Epithelial cell of proximal tubule (primary cell): ENCODE results near the gene KLHL41. TPM values are rescaled to one million over a fixed set of nuclear protein-coding genes. Genes with fewer than 3 reads are reported as not detected.
A peak's percentile ranks its signal among the peaks of the same experiment; 100 is the strongest.
"Not testable (repeated sequence)": the region's sequence is repeated elsewhere in the genome, so short reads cannot be mapped to it uniquely, and the experiment has no call there.

ENCODE experiments used
- DNase-seq: peaks from one replicate; pipeline ENCODE4 v3.0.0-alpha.2; 2011; ENCODE audit warnings: low read depth
- H3K4me3 ChIP-seq: 2 replicates; pipeline ENCODE4 v1.5.1; 2011; ENCODE audit warnings: low read depth, mild to moderate bottlenecking, low read length
- total RNA-seq: library from RNA; depleted of rRNA; stranded (reverse); fragments of >200 nt; gene quantifications from 2 replicates; pipeline ENCODE4 v1.2.3, GENCODE V29; 2015
- TF ChIP-seq, protein P1 (sequence below): conservative IDR thresholded peaks from 2 replicates; pipeline ENCODE4 v1.5.1; 2012; ENCODE audit warnings: low read depth, mild to moderate bottlenecking, low read length

KLHL41 gene
- total RNA-seq, 1 donor from 2014 or later = not detected

DNA sequence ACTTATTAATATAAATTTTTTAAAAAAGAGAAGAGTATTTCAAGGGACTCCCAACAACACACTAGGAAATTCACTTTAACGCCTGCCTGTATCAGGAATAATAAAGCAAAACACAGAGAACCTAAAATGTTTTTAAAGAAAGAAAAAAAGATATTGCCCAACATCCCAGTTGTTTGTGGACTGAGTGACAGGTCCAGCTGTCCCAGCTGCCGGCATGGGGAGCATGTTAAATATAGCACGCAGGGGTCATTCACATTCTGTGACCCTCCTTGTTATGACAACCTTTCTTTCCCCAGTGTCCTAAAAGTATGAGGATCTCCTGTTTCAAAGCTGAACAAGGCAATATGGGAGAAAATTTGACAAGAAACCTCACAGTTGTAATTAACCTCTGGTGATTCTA is 4.4 kb downstream of the KLHL41 start:
- no peak overlapping the region for H3K4me3 ChIP-seq
- TF ChIP-seq, protein P1, sequence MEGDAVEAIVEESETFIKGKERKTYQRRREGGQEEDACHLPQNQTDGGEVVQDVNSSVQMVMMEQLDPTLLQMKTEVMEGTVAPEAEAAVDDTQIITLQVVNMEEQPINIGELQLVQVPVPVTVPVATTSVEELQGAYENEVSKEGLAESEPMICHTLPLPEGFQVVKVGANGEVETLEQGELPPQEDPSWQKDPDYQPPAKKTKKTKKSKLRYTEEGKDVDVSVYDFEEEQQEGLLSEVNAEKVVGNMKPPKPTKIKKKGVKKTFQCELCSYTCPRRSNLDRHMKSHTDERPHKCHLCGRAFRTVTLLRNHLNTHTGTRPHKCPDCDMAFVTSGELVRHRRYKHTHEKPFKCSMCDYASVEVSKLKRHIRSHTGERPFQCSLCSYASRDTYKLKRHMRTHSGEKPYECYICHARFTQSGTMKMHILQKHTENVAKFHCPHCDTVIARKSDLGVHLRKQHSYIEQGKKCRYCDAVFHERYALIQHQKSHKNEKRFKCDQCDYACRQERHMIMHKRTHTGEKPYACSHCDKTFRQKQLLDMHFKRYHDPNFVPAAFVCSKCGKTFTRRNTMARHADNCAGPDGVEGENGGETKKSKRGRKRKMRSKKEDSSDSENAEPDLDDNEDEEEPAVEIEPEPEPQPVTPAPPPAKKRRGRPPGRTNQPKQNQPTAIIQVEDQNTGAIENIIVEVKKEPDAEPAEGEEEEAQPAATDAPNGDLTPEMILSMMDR = no peak
- DNase-seq = no peak

DNA sequence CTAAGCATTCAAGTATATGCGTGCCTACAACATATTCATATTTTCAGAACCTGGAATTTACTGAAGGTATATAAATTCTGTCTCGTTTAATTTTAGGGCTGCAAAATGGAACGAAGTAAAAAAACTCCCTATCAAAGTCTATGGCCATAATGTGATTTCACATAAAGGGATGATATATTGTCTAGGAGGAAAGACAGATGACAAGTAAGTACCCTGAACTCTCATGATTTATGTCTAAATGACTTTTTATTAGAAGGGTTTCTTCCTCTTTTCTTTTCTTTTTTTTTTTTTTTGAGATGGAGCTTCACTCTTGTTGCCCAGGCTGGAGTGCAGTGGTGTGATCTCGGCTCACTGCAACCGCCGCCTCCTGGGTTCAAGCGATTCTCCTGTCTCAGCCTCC is 5.3 kb downstream of the KLHL41 start:
- DNase-seq = not testable (repeated sequence)

DNA sequence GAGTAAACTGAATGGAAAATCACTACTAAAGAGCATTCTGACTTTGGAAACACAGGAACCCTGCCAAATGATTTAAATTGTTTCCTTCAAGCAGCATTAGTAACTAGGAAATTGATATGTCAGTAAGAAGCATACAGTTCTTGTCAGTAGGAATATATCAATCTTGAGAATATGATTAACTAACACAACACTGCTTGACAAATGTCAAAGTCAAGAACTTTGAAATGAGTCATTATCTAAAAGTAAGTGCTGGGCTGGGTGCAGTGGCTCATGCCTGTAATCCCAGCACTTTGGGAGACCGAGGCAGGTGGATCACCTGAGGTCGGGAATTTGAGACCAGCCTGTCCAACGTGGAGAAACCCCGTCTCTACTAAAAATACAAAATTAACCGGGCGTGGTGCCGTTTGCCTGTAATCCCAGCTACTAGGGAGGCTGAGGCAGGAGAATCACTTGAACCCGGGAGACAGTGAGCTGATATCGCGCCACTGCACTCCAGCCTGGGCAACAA is 7.0 kb downstream of the KLHL41 start:
- H3K4me3 ChIP-seq, DNase-seq: not testable (repeated sequence)

More for the DNA sequence above, 5.3 kb downstream of the KLHL41 start:
- not testable (repeated sequence) for H3K4me3 ChIP-seq

DNA sequence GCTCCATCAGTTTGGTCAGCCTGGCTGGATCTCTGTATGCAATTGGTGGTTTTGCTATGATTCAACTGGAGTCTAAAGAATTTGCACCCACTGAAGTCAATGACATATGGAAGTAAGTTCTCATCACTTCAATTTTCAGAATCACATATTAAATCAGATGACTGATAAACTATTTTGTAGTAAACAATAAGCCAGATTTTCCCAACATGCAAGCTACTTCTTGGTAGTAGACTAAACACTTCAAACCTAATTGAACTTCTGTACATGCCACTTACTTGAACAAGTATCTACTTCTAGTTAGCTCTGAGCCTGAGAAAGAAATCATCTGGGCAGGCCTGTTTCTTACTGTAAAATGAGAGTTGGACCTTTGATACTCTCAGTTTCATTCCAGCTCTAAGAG is 11.4 kb downstream of the KLHL41 start:
- TF ChIP-seq, protein P1 = no peak
- DNase-seq = no peak
- H3K4me3 ChIP-seq = no peak overlapping the region

DNA sequence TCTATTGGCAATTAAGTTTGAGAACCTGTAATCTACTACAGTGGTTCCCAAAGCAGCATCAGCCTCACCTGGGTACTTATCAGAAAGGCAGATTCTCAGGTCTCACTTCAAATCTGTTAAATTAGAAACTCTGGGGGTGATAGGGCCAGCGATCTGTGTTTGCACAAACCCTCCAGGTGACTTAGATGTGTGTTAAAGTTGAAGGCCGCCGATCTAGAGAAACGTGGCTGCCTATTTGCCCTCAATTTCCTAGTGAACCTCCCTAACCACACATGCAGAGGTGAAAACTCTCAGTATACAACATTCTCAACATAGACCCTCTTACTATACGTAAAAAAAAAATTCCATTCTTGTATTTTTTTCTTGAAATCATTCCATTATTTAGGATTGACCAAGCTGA is 14.2 kb downstream of the KLHL41 start:
- TF ChIP-seq, protein P1 = no peak
- H3K4me3 ChIP-seq = no peak overlapping the region
- no peak for DNase-seq

DNA sequence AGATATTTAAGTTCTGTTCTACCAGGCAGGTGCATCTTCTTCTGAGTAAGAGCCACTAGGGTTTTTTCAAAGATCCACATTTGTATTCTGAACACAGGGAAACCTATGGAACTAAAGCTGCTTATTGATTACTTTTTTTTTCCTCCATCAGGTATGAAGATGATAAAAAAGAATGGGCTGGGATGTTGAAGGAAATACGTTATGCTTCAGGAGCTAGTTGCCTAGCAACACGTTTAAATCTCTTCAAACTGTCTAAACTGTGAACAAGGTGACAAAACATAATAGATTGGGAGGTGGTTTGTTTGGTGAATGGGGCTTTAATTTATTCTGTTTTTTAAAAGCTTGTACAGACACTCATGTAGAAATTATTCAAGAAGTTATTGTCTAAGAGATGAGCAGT is 15.9 kb downstream of the KLHL41 start:
- no peak for DNase-seq
- no peak overlapping the region for H3K4me3 ChIP-seq
- TF ChIP-seq, protein P1 = no peak

DNA sequence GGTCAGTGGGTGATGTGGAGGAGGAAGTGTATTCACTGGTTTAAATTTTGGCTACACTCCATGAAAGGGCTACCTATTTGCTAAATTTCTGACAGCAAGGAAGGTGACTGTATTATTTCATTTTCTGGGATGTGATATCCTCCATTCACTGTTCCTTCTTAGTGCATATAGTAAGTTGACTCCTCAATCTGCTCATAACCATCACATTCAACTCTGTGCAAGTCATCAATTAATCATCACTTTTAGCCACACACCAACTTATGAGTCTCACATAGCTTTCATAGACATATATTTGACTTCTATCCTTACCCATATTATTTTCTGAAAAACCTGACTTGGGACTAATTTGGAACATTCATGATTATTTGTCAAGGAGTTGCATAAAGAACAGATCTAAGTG is 16.9 kb downstream of the KLHL41 start:
- H3K4me3 ChIP-seq = no peak overlapping the region
- DNase-seq = no peak
- TF ChIP-seq, protein P1 = no peak

DNA sequence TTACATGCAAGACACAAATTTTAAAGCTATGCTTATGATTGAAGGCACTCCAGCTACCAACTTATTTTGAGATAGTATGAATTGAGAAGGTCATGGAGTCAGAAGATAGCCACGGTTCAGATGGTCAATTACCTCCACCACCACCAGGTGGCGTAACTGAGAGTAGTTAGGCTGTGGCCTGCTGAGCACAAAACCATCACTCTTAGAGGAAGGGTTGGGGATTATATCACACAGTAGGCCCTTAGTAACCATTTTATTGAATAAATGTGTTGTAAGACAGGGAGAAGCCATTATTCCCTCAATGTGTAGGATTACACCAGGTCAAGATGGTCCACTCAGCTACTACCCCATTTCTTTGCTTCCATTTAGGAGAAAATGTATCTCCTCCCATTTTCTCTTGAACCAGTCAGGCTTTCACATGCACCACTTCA is 18.8 kb downstream of the KLHL41 start:
- H3K4me3 ChIP-seq = no peak overlapping the region
- no peak for DNase-seq
- TF ChIP-seq, protein P1 = peak; percentile 92

DNA sequence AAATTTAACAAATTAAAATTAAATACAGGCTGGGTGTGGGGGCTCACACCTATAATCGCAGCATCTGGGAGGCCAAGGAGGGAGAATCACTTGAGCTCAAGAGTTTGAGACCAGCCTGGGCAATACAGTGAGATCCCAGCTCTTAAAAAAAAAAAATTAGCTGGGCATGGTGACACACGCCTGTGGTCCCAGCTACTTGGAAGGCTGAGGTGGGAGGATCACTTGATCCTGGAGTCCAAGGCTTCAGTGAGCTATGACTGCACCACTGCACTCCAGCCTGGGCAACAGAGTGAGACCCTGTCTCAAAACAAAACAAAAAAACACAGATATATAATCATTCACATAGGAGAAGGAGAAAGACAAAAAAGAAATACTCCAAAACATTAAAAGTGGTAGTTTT is 30.0 kb downstream of the KLHL41 start:
- not testable (repeated sequence) for DNase-seq, H3K4me3 ChIP-seq
